Liver (tissue), 9 donors: ENCODE measurements around the gene CLDN15. TPM values are rescaled to one million over a fixed set of nuclear protein-coding genes. Genes with fewer than 3 reads are reported as not detected.

ENCODE experiments used
- DNase-seq: peaks from one replicate; pipeline ENCODE4 v3.0.0-alpha.2; 2017; ENCODE audit warnings: low spot score
- H3K27ac ChIP-seq, 2 donors: one replicate each; pipeline ENCODE4 v1.7.0; 2013; ENCODE audit warnings: inconsistent platforms in 2 of 2, low read length in 2 of 2, control low read depth in 1 of 2, low read depth in 1 of 2, mild to moderate bottlenecking in 1 of 2
- H3K27me3 ChIP-seq, 4 donors: one replicate each; pipeline versions ENCODE4 v1.6.1 to v1.7.0; 2013; ENCODE audit warnings: low read length in 3 of 4, inconsistent platforms in 1 of 4, mild to moderate bottlenecking in 1 of 4, moderate library complexity in 1 of 4; ENCODE audit not compliant: control insufficient read depth in 4 of 4, insufficient read depth in 4 of 4
- H3K36me3 ChIP-seq, 4 donors: one replicate each; pipeline versions ENCODE4 v1.6.1 to v1.7.0; 2013; ENCODE audit warnings: low read length in 3 of 4, mild to moderate bottlenecking in 3 of 4, low read depth in 1 of 4, moderate library complexity in 1 of 4; ENCODE audit not compliant: control insufficient read depth in 4 of 4, insufficient read depth in 3 of 4
- H3K4me1 ChIP-seq, 4 donors: one replicate each; pipeline versions ENCODE4 v1.6.1 to v1.7.0; 2013; ENCODE audit warnings: low read length in 3 of 4, mild to moderate bottlenecking in 3 of 4, moderate library complexity in 1 of 4; ENCODE audit not compliant: control insufficient read depth in 4 of 4, insufficient read depth in 4 of 4
- H3K4me3 ChIP-seq, 3 donors: one replicate each; pipeline versions ENCODE4 v1.6.1 to v1.7.0; 2013; ENCODE audit warnings: low read length in 3 of 3, control low read depth in 1 of 3, low read depth in 1 of 3, mild to moderate bottlenecking in 1 of 3
- H3K9ac ChIP-seq, 2 donors: one replicate each; pipeline ENCODE4 v1.7.0; 2013; ENCODE audit warnings: low read length in 2 of 2, mild to moderate bottlenecking in 2 of 2, moderate library complexity in 2 of 2, control low read depth in 1 of 2, low read depth in 1 of 2
- H3K9me3 ChIP-seq, 4 donors: one replicate each; pipeline versions ENCODE4 v1.6.1 to v1.7.0; 2013; ENCODE audit warnings: low read length in 3 of 4; ENCODE audit not compliant: control insufficient read depth in 4 of 4
- ATF3 ChIP-seq: IDR thresholded peaks from 2 replicates; pipeline ENCODE4 v1.6.1; 2016; ENCODE audit warnings: antibody characterized with exemption
- CTCF ChIP-seq: fragments of 150-350 bp; IDR thresholded peaks from 2 replicates; pipeline ENCODE4 v1.5.1; 2017; ENCODE audit warnings: improper control_type of control experiment, low read depth, low read length; ENCODE audit not compliant: missing input control
- EGR1 ChIP-seq, 2 donors: IDR thresholded peaks; 2 replicates each; pipeline ENCODE4 v1.6.1; 2016 to 2018; ENCODE audit warnings: antibody characterized with exemption in 2 of 2, low read depth in 2 of 2
- FOXA1 ChIP-seq: IDR thresholded peaks from 2 replicates; pipeline ENCODE4 v1.6.1; 2016; ENCODE audit warnings: antibody characterized with exemption
- FOXA2 ChIP-seq: IDR thresholded peaks from 2 replicates; pipeline ENCODE4 v1.6.1; 2016; ENCODE audit warnings: antibody characterized with exemption
- GABPA ChIP-seq, 2 donors: IDR thresholded peaks in 1 of 2; conservative IDR thresholded peaks in 1 of 2; 2 replicates each; pipeline ENCODE4 v1.6.1; 2016; ENCODE audit warnings: antibody characterized with exemption in 2 of 2, mild to moderate bottlenecking in 1 of 2, moderate library complexity in 1 of 2
- HNF4A ChIP-seq, 2 donors: conservative IDR thresholded peaks; 2 replicates each; pipeline ENCODE4 v1.6.1; 2016; ENCODE audit warnings: antibody characterized with exemption in 2 of 2, mild to moderate bottlenecking in 2 of 2
- HNF4G ChIP-seq: IDR thresholded peaks from 2 replicates; pipeline ENCODE4 v1.6.1; 2016; ENCODE audit warnings: antibody characterized with exemption
- JUND ChIP-seq, 2 donors: IDR thresholded peaks; 2 replicates each; pipeline ENCODE4 v1.6.1; 2016; ENCODE audit warnings: antibody characterized with exemption in 2 of 2
- MAX ChIP-seq: IDR thresholded peaks from 2 replicates; pipeline ENCODE4 v1.6.1; 2016; ENCODE audit warnings: antibody characterized with exemption
- NR2F2 ChIP-seq: IDR thresholded peaks from 2 replicates; pipeline ENCODE4 v1.6.1; 2016; ENCODE audit warnings: antibody characterized with exemption
- RAD21 ChIP-seq, 2 donors: IDR thresholded peaks; 2 replicates each; pipeline ENCODE4 v1.6.1; 2016; ENCODE audit warnings: antibody characterized with exemption in 2 of 2, mild to moderate bottlenecking in 2 of 2
- REST ChIP-seq: IDR thresholded peaks from 2 replicates; pipeline ENCODE4 v1.6.1; 2016; ENCODE audit warnings: antibody characterized with exemption, mild to moderate bottlenecking
- RXRA ChIP-seq, 2 donors: IDR thresholded peaks; 2 replicates each; pipeline ENCODE4 v1.6.1; 2017 to 2018; ENCODE audit warnings: antibody characterized with exemption in 2 of 2, mild to moderate bottlenecking in 1 of 2
- SP1 ChIP-seq: IDR thresholded peaks from 2 replicates; pipeline ENCODE4 v1.6.1; 2018; ENCODE audit warnings: antibody characterized with exemption, mild to moderate bottlenecking
- TAF1 ChIP-seq: conservative IDR thresholded peaks from 2 replicates; pipeline ENCODE4 v1.6.1; 2016; ENCODE audit warnings: antibody characterized with exemption, mild to moderate bottlenecking
- YY1 ChIP-seq: IDR thresholded peaks from 2 replicates; pipeline ENCODE4 v1.6.1; 2016; ENCODE audit warnings: antibody characterized with exemption, mild to moderate bottlenecking
- WGBS: extraction: QIAGEN DNeasy Blood & Tissue Kit; methylation state at CpG from one replicate; pipeline ENCODE4 v1.1.7; 2013; 5-methylcytosine and 5-hydroxymethylcytosine counted together
- polyA plus RNA-seq, 2 donors: library from polyadenylated mRNA; stranded (reverse) in 1 of 2; unstranded in 1 of 2; fragments of 200-250 nt in 1 of 2; fragments of >200 nt in 1 of 2; fragmentation: Nextera tagmentation in 1 of 2; extraction: Ambion mirVana in 1 of 2; gene quantifications; one replicate each; pipeline versions ENCODE4 v1.2.1 to v1.2.3, GENCODE V29; 2013 to 2015
- total RNA-seq, 2 donors: library from RNA; depleted of rRNA; stranded (reverse); fragments of >200 nt; gene quantifications; one replicate each; pipeline ENCODE4 v1.2.3, GENCODE V29; 2014
- TF ChIP-seq, protein P1 (sequence below): IDR thresholded peaks from 2 replicates; pipeline ENCODE4 v1.6.1; 2016; ENCODE audit warnings: antibody characterized with exemption
- donor health status: healthy.
- donor health status: healthy.
- donor health status: healthy.
- donor health status: healthy.
- donor health status: healthy.

Gene CLDN15
- total and polyA plus RNA-seq, 4 donors = 3.7 to 12.4 (median 4.6) TPM

- no peak overlapping the region for H3K4me3 ChIP-seq
- H3K36me3 ChIP-seq = peaks cover 13 to 35% (median 23%) of the 10 kb centered on the region in 4 donors
- no peaks in the 10 kb centered on the region for H3K27me3 ChIP-seq
- no peak overlapping the region for H3K27ac ChIP-seq
- 95% methylated on average over 27 of the region's 27 CpGs for WGBS
- no peak overlapping the region for H3K9ac ChIP-seq
- DNase-seq = no peak
- TF ChIP-seq FOXA2 = no peak
- no peak for TF ChIP-seq EGR1 (IDR thresholded peaks at IDR 0.05; ENCODE audit: low read depth in 2 of 2)
- no peak for TF ChIP-seq NR2F2
- TF ChIP-seq ATF3 = no peak
- peaks cover 14 to 26% (median 21%) of the 10 kb centered on the region in 4 donors for H3K4me1 ChIP-seq
- no peaks in the 10 kb centered on the region for H3K9me3 ChIP-seq
Observed at GRCh38 chr7:101222275-101222830, 15.2 kb downstream of the CLDN15 start.

GRCh38 chr7:101220295-101220694 lies 17.3 kb downstream of the CLDN15 start:
- H3K9ac ChIP-seq = no peak overlapping the region
- H3K27me3 ChIP-seq = no peaks in the 10 kb centered on the region
- no peaks in the 10 kb centered on the region for H3K9me3 ChIP-seq
- H3K4me1 ChIP-seq = peaks cover 20 to 39% (median 32%) of the 10 kb centered on the region in 4 donors
- TF ChIP-seq CTCF = no peak
- TF ChIP-seq MAX = peak; percentile 94
- TF ChIP-seq SP1 = peak; percentile 96
- TF ChIP-seq NR2F2 = peak; percentile 93
- TF ChIP-seq TAF1 = no peak
- TF ChIP-seq REST = peak; percentile 88
- TF ChIP-seq HNF4G = peak; percentile 97
- peak; percentile 90 for TF ChIP-seq ATF3
- TF ChIP-seq HNF4A (conservative IDR thresholded peaks at IDR 0.05) = peak; percentile 99
- peak; percentile 57 to 60 for TF ChIP-seq RAD21 (IDR thresholded peaks at IDR 0.05)
- TF ChIP-seq JUND (IDR thresholded peaks at IDR 0.05) = peak; percentile 82 to 88
- peak; percentile 98 for TF ChIP-seq RXRA (IDR thresholded peaks at IDR 0.05)
- TF ChIP-seq YY1 = peak; percentile 77
- TF ChIP-seq, protein P1, sequence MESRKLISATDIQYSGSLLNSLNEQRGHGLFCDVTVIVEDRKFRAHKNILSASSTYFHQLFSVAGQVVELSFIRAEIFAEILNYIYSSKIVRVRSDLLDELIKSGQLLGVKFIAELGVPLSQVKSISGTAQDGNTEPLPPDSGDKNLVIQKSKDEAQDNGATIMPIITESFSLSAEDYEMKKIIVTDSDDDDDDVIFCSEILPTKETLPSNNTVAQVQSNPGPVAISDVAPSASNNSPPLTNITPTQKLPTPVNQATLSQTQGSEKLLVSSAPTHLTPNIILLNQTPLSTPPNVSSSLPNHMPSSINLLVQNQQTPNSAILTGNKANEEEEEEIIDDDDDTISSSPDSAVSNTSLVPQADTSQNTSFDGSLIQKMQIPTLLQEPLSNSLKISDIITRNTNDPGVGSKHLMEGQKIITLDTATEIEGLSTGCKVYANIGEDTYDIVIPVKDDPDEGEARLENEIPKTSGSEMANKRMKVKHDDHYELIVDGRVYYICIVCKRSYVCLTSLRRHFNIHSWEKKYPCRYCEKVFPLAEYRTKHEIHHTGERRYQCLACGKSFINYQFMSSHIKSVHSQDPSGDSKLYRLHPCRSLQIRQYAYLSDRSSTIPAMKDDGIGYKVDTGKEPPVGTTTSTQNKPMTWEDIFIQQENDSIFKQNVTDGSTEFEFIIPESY = peak; percentile 94
- TF ChIP-seq FOXA2 = peak; percentile 48
- TF ChIP-seq GABPA (IDR thresholded peaks at IDR 0.05 in 1 of 2, conservative IDR thresholded peaks at IDR 0.05 in 1 of 2) = peak in 1 of 2 donors; percentile 76
- TF ChIP-seq FOXA1 = peak; percentile 81
- TF ChIP-seq EGR1 (IDR thresholded peaks at IDR 0.05; ENCODE audit: low read depth in 2 of 2) = peak; percentile 67 to 79
- H3K4me3 ChIP-seq = no peak overlapping the region
- H3K27ac ChIP-seq = peak overlapping the region; percentile 96 to 99
- DNase-seq = no peak
- WGBS = 39% methylated on average over 5 of the region's 5 CpGs
- peaks cover 7 to 23% (median 16%) of the 10 kb centered on the region in 4 donors for H3K36me3 ChIP-seq
